Measurements from ENCODE around the gene RPH3AL. TPM values are rescaled to one million over a fixed set of nuclear protein-coding genes. Genes with fewer than 3 reads are reported as not detected.

The RPH3AL gene
- polyA plus RNA-seq, 3 donors, result 0.71 to 1.9 (median 1.5) TPM

DNA sequence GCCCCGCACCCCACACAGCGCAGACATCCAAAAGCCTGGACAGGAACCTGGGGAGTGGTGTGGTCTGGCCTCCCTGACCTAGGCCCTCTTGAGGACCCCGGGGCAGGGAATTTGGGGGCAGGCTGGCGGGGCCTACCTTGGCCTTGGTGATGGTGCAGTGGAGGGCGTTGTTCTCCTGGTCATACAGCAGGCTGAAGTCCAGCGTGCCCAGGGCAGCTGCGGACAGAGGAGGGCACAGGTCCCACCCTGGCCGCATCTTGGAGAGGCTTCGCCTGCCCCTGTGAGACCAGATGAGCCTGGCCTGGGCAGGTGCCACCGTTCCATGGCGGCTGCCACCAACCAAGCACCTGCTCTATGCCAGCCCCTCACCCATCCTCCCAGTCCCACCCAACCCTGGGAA is 180.2 kb downstream of the RPH3AL start:
- WGBS (ENCODE audit: insufficient coverage), result 95% methylated on average over 8 of the region's 11 CpGs
- H3K4me1 ChIP-seq (ENCODE audit: control insufficient read depth in 1 of 2, insufficient read depth in 2 of 2, low read length in 2 of 2), result no peaks in the 10 kb centered on the region
- DNase-seq, result no peak
- Mint-ChIP-seq H3K4me1 (no peaks in the 10 kb centered on the region), H3K27ac (no peak overlapping the region), H3K4me3 (no peak overlapping the region), H3K27me3 (ENCODE audit: low read depth in 3 of 3) (peaks cover 4 to 7% (median 5%) of the 10 kb centered on the region in 3 donors), H3K36me3 (no peaks in the 10 kb centered on the region), H3K9me3 (peaks cover 0 to 1% (median 0%) of the 10 kb centered on the region in 7 donors)
- intact Hi-C loops (cut with micrococcal nuclease), result no loop called here
- H3K4me2 ChIP-seq (replicated peaks; ENCODE audit: extremely low read depth, low read length, poor library complexity, severe bottlenecking), result no peak overlapping the region
- H3K9ac ChIP-seq (ENCODE audit: insufficient read depth, low read length, poor library complexity, severe bottlenecking), result no peak overlapping the region
- no peaks in the 10 kb centered on the region for H3K9me3 ChIP-seq (replicated peaks in 1 of 2; ENCODE audit: control insufficient read depth in 1 of 2, insufficient read depth in 1 of 2, low read length in 2 of 2)
- no peaks in the 10 kb centered on the region for H3K27me3 ChIP-seq (ENCODE audit: control insufficient read depth in 2 of 2, insufficient read depth in 2 of 2, low read length in 2 of 2)
- no peak overlapping the region for H3K4me3 ChIP-seq (replicated peaks in 1 of 3; ENCODE audit: low read depth in 2 of 3, low read length in 3 of 3)
- H4K20me1 ChIP-seq (ENCODE audit: insufficient read depth, low read length), result no peaks in the 10 kb centered on the region
- no peaks in the 10 kb centered on the region for H3K79me2 ChIP-seq (ENCODE audit: insufficient read depth, low read length)
- no peak for TF ChIP-seq CTCF (IDR thresholded peaks at IDR 0.05)
- H3K27ac ChIP-seq (ENCODE audit: low read depth in 1 of 2, low read length in 2 of 2), result no peak overlapping the region
- no peak overlapping the region for H2AFZ ChIP-seq (ENCODE audit: insufficient read depth, low read depth, low read length, poor library complexity, severe bottlenecking)
- H3K36me3 ChIP-seq (replicated peaks in 1 of 2; ENCODE audit: control insufficient read depth in 1 of 2, insufficient read depth in 2 of 2, low read length in 2 of 2), result no peaks in the 10 kb centered on the region

GRCh38 chr17:171871-172270 is 180.7 kb downstream of the RPH3AL start:
- H3K79me2 ChIP-seq (ENCODE audit: insufficient read depth, low read length), result no peaks in the 10 kb centered on the region
- no peak for TF ChIP-seq CTCF (IDR thresholded peaks at IDR 0.05)
- no peaks in the 10 kb centered on the region for H3K36me3 ChIP-seq (replicated peaks in 1 of 2; ENCODE audit: control insufficient read depth in 1 of 2, insufficient read depth in 2 of 2, low read length in 2 of 2)
- no peak for DNase-seq
- Mint-ChIP-seq H3K9me3 (no peaks in the 10 kb centered on the region), H3K4me3 (no peak overlapping the region), H3K36me3 (no peaks in the 10 kb centered on the region), H3K27me3 (ENCODE audit: low read depth in 3 of 3) (peaks cover 2 to 5% (median 2%) of the 10 kb centered on the region in 3 donors), H3K4me1 (no peaks in the 10 kb centered on the region), H3K27ac (no peak overlapping the region)
- no peaks in the 10 kb centered on the region for H3K27me3 ChIP-seq (ENCODE audit: control insufficient read depth in 2 of 2, insufficient read depth in 2 of 2, low read length in 2 of 2)
- H4K20me1 ChIP-seq (ENCODE audit: insufficient read depth, low read length), result no peaks in the 10 kb centered on the region
- no peak overlapping the region for H3K27ac ChIP-seq (ENCODE audit: low read depth in 1 of 2, low read length in 2 of 2)
- no peaks in the 10 kb centered on the region for H3K9me3 ChIP-seq (replicated peaks in 1 of 2; ENCODE audit: control insufficient read depth in 1 of 2, insufficient read depth in 1 of 2, low read length in 2 of 2)
- intact Hi-C loops (cut with micrococcal nuclease), result no loop called here
- H3K4me1 ChIP-seq (ENCODE audit: control insufficient read depth in 1 of 2, insufficient read depth in 2 of 2, low read length in 2 of 2), result no peaks in the 10 kb centered on the region
- H3K9ac ChIP-seq (ENCODE audit: insufficient read depth, low read length, poor library complexity, severe bottlenecking), result no peak overlapping the region
- WGBS (ENCODE audit: insufficient coverage), result 96% methylated on average over 9 of the region's 13 CpGs
- H3K4me2 ChIP-seq (replicated peaks; ENCODE audit: extremely low read depth, low read length, poor library complexity, severe bottlenecking), result no peak overlapping the region
- H3K4me3 ChIP-seq (replicated peaks in 1 of 3; ENCODE audit: low read depth in 2 of 3, low read length in 3 of 3), result no peak overlapping the region
- H2AFZ ChIP-seq (ENCODE audit: insufficient read depth, low read depth, low read length, poor library complexity, severe bottlenecking), result no peak overlapping the region
